IMR-90 (cell line): ENCODE data around the gene CREB1. TPM values are rescaled to one million over a fixed set of nuclear protein-coding genes. Genes with fewer than 3 reads are reported as not detected.

Experiments
- ATAC-seq: fragments of 200-7000 bp; cut with Tn5 transposase; 2 replicates; pipeline ENCODE4 v1.9.1; 2020; ENCODE audit warnings: low read depth, mild to moderate bottlenecking, moderate library complexity
- BruUV-seq: library from RNA; stranded (reverse); fragments of 400-500 nt; replicated peaks from 2 replicates; lab custom pipeline; 2021; lab: Mats Ljungman, UMichigan
- CTCF ChIA-PET: fragments of 300-600 bp; formaldehyde crosslinking; extraction: SDS; loops from one replicate; lab custom pipeline; 2021; ENCODE audit warnings: antibody characterized with exemption; lab: Yijun Ruan, JAX
- POLR2A ChIA-PET: fragments of 300-600 bp; sonication (Branson Sonifier 250); formaldehyde crosslinking; loops from one replicate; lab custom pipeline; 2022; ENCODE audit warnings: antibody characterized with exemption; ENCODE audit not compliant: unreplicated experiment; lab: Charles Lee
- DNase-seq: peaks from one replicate; pipeline ENCODE4 v3.0.0; 2013
- H2AFZ ChIP-seq: replicated peaks from 2 replicates; pipeline ENCODE3; 2013; ENCODE audit warnings: low read length, mild to moderate bottlenecking; ENCODE audit not compliant: poor library complexity
- H2AK5ac ChIP-seq: 2 replicates; pipeline ENCODE4 v1.6.1; 2013; ENCODE audit warnings: low read depth, low read length, inconsistent platforms
- H2AK9ac ChIP-seq: replicated peaks from 2 replicates; pipeline ENCODE3; 2013; ENCODE audit warnings: mild to moderate bottlenecking, low read depth, low read length, moderate library complexity; ENCODE audit not compliant: poor library complexity
- H2BK120ac ChIP-seq: 2 replicates; pipeline ENCODE4 v1.6.1; 2013; ENCODE audit warnings: low read depth, low read length, inconsistent platforms
- H2BK15ac ChIP-seq: 3 replicates; pipeline ENCODE4 v1.6.1; 2013; ENCODE audit warnings: low read depth, low read length, inconsistent platforms
- H2BK20ac ChIP-seq: 2 replicates; pipeline ENCODE4 v1.6.1; 2013; ENCODE audit warnings: low read depth, mild to moderate bottlenecking, inconsistent platforms, low read length, moderate library complexity
- H2BK5ac ChIP-seq: 2 replicates; pipeline ENCODE4 v1.6.1; 2013; ENCODE audit warnings: mild to moderate bottlenecking, low read depth, low read length, inconsistent platforms; ENCODE audit not compliant: poor library complexity, severe bottlenecking
- H3K14ac ChIP-seq: replicated peaks from 2 replicates; pipeline ENCODE4 v1.6.1; 2013; ENCODE audit warnings: low read depth, low read length, inconsistent platforms
- H3K18ac ChIP-seq: 2 replicates; pipeline ENCODE4 v1.6.1; 2013; ENCODE audit warnings: low read depth, low read length, control low read depth
- H3K23ac ChIP-seq: 2 replicates; pipeline ENCODE4 v1.6.1; 2013; ENCODE audit warnings: low read depth, low read length, inconsistent platforms
- H3K27ac ChIP-seq: 2 replicates; pipeline ENCODE4 v1.5.1; 2013; ENCODE audit warnings: mild to moderate bottlenecking, control low read depth, low read length; ENCODE audit not compliant: insufficient read depth
- H3K27me3 ChIP-seq: 2 replicates; pipeline ENCODE4 v1.6.1; 2013; ENCODE audit warnings: low read length; ENCODE audit not compliant: control insufficient read depth, insufficient read depth
- H3K36me3 ChIP-seq: 2 replicates; pipeline ENCODE4 v1.6.1; 2013; ENCODE audit warnings: low read length, mixed read lengths; ENCODE audit not compliant: control insufficient read depth, insufficient read depth
- H3K4ac ChIP-seq: 2 replicates; pipeline ENCODE4 v1.6.1; 2013; ENCODE audit warnings: low read depth, low read length, inconsistent platforms
- H3K4me1 ChIP-seq: 2 replicates; pipeline ENCODE4 v1.6.1; 2013; ENCODE audit warnings: low read length, mixed read lengths; ENCODE audit not compliant: control insufficient read depth, insufficient read depth
- H3K4me2 ChIP-seq: 2 replicates; pipeline ENCODE4 v1.6.1; 2013; ENCODE audit warnings: low read depth, mild to moderate bottlenecking, control low read depth, low read length, moderate library complexity
- H3K4me3 ChIP-seq: 2 replicates; pipeline ENCODE4 v1.5.1; 2013; ENCODE audit warnings: low read depth, mild to moderate bottlenecking, control low read depth, low read length, moderate library complexity; ENCODE audit not compliant: insufficient read depth
- H3K56ac ChIP-seq: 2 replicates; pipeline ENCODE4 v1.6.1; 2013; ENCODE audit warnings: low read length, inconsistent platforms; ENCODE audit not compliant: insufficient read depth; ENCODE audit errors: extremely low read depth
- H3K79me1 ChIP-seq, 2 experiments: 2 replicates each; pipeline ENCODE4 v1.6.1; 2013; ENCODE audit warnings: low read length in 2 of 2, inconsistent platforms in 1 of 2, low read depth in 1 of 2
- H3K9ac ChIP-seq: 2 replicates; pipeline ENCODE4 v1.6.1; 2013; ENCODE audit warnings: low read depth, low read length, control low read depth
- H3K9me1 ChIP-seq: 2 replicates; pipeline ENCODE4 v1.6.1; 2013; ENCODE audit warnings: low read length, inconsistent platforms; ENCODE audit not compliant: insufficient read depth
- H3K9me3 ChIP-seq: 2 replicates; pipeline ENCODE4 v1.6.1; 2013; ENCODE audit warnings: low read length; ENCODE audit not compliant: control insufficient read depth, insufficient read depth
- H4K20me1 ChIP-seq: 2 replicates; pipeline ENCODE4 v1.6.1; 2013; ENCODE audit warnings: low read length, inconsistent platforms; ENCODE audit not compliant: insufficient read depth
- H4K5ac ChIP-seq: 2 replicates; pipeline ENCODE4 v1.6.1; 2013; ENCODE audit warnings: mild to moderate bottlenecking, low read depth, low read length, control low read depth
- H4K8ac ChIP-seq, 2 experiments: 2 replicates each; pipeline ENCODE4 v1.6.1; 2013; ENCODE audit warnings: low read depth in 2 of 2, low read length in 2 of 2, control low read depth in 1 of 2, inconsistent platforms in 1 of 2
- H4K91ac ChIP-seq: 2 replicates; pipeline ENCODE4 v1.6.1; 2013; ENCODE audit warnings: low read depth, low read length, inconsistent platforms; ENCODE audit not compliant: insufficient read depth
- CHD1 ChIP-seq: IDR thresholded peaks from 2 replicates; pipeline ENCODE4 v1.6.1; 2012; ENCODE audit warnings: low read depth, low read length, improper control_type of control experiment
- WGBS, 2 experiments: methylation state at CpG; one replicate each; pipeline versions ENCODE4 v1.1.5 to v1.1.7; 2013; ENCODE audit warnings: missing lambda C conversion rate in 2 of 2; ENCODE audit not compliant: insufficient read length in 1 of 2; ENCODE audit errors: extremely low coverage in 2 of 2; 5-methylcytosine and 5-hydroxymethylcytosine counted together
- dilution Hi-C: fragments of 300-500 bp; cut with HindIII; formaldehyde crosslinking; loops from one replicate; pipeline ENCODE4 v1.14.3; 2018; ENCODE audit warnings: low sequenced_read_pairs; ENCODE audit not compliant: unreplicated experiment
- in situ Hi-C: fragments of 300-500 bp; cut with MboI; formaldehyde crosslinking; loops from 3 replicates; pipeline ENCODE4 v1.14.3; 2019; ENCODE audit warnings: low sequenced_read_pairs, inconsistent platforms, mixed read lengths
- intact Hi-C: fragments of 100-400 bp; cut with micrococcal nuclease; formaldehyde crosslinking; loops from 2 replicates; pipeline ENCODE4 v1.10.0; 2022
- polyA plus RNA-seq, 3 experiments: library from polyadenylated mRNA; depleted of rRNA; stranded (reverse); fragments of >200 nt; gene quantifications; 2 replicates each; pipeline ENCODE4 v1.2.3, GENCODE V29; 2012; ENCODE audit warnings: low replicate concordance in 1 of 3
- total RNA-seq: library from RNA; depleted of rRNA; stranded (reverse); fragments of >200 nt; gene quantifications from 2 replicates; pipeline ENCODE4 v1.2.3, GENCODE V29; 2012

The CREB1 gene
- total and polyA plus RNA-seq, 2 of the 4 experiments (the other 2 are of a cell fraction): 22.4 to 94.5 TPM

DNA sequence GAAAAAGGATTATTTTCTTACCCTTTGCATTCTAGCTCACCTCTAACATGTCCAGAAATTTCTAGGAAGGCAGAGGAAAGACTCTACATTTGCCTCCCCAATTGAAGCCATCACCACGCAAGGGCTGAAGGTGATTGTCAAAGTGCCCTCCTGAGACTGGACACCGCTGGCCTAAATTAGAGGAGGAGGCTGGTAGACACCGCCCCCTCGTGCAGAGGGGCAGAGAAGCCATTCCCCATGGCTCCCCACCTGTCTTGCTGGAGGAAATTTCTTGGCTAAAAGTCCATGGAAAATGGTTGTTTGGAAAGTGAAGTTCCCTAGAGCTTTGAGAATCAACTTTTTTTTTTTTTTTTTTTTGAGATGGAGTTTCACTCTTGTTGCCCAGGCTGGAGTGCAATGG lies 31.3 kb upstream of the CREB1 start:
- ChIA-PET POLR2A (interaction anchor here (0.5 kb wide), 1 partner anchor 98 kb away, joined by 3 read pairs; no protein-coding TSS in a partner anchor), CTCF (interaction anchor here (1.3 kb wide), 1 partner anchor 11 kb away, joined by 3 read pairs; no protein-coding TSS in a partner anchor)
- Histone ChIP-seq H2BK120ac (no peak overlapping the region), H3K9ac (no peak overlapping the region), H3K4me2 (no peak overlapping the region), H3K79me1 (no peaks in the 10 kb centered on the region), H2BK15ac (no peak overlapping the region), H3K56ac (no peak overlapping the region), H3K9me3 (no peaks in the 10 kb centered on the region), H4K5ac (no peak overlapping the region), H3K36me3 (no peaks in the 10 kb centered on the region), H2AK9ac (no peak overlapping the region), H2AFZ (peak overlapping the region; percentile 25), H3K4me3 (no peak overlapping the region), H4K20me1 (no peaks in the 10 kb centered on the region), H4K91ac (no peak overlapping the region), H3K9me1 (peaks cover 3% of the 10 kb centered on the region; the same call in 1 of the 2 replicates), H3K4me1 (peaks cover 2% of the 10 kb centered on the region), H3K14ac (0 out of 2 replicates have a peak overlapping the region, but pooled peaks have one; percentile 8), H3K18ac (no peak overlapping the region), H2BK5ac (no peak overlapping the region), H2BK20ac (no peak overlapping the region), H3K23ac (no peak overlapping the region), H2AK5ac (peak overlapping the region; percentile 33; the same call in 1 of the 2 replicates), H3K27me3 (no peaks in the 10 kb centered on the region), H4K8ac (no peak overlapping the region), H3K4ac (no peak overlapping the region), H3K27ac (no peak overlapping the region)
- WGBS, 2 experiments: no CpG with 5 or more reads among the region's 4 CpGs
- intact Hi-C loops: no loop called here
- ATAC-seq (no peak), DNase-seq (no peak)
- dilution Hi-C loops: no loop called here
- no peak for TF ChIP-seq CHD1
- in situ Hi-C loops: loop anchor here (25.0 kb wide), 1 partner anchor 564 kb away; no protein-coding TSS in a partner anchor
- BruUV-seq: no TSS peak
